Neuron (in vitro differentiated cells): ENCODE results near the gene YJEFN3.

ENCODE experiments used
- H2AFZ ChIP-seq: one replicate; pipeline ENCODE4 v1.6.1; 2013; ENCODE audit warnings: low read depth, mild to moderate bottlenecking, inconsistent platforms, low read length, moderate library complexity
- H3K27me3 ChIP-seq: one replicate; pipeline ENCODE4 v1.6.1; 2013; ENCODE audit warnings: low read length; ENCODE audit not compliant: insufficient read depth
- H3K36me3 ChIP-seq: one replicate; pipeline ENCODE4 v1.6.1; 2013; ENCODE audit warnings: low read length; ENCODE audit not compliant: insufficient read depth
- H3K4me1 ChIP-seq: one replicate; pipeline ENCODE4 v1.6.1; 2013; ENCODE audit warnings: low read length; ENCODE audit not compliant: insufficient read depth
- H3K4me3 ChIP-seq: 2 replicates; pipeline ENCODE4 v1.5.1; 2013; ENCODE audit warnings: mild to moderate bottlenecking, low read length, moderate library complexity
- H3K9me3 ChIP-seq: one replicate; pipeline ENCODE4 v1.6.1; 2013; ENCODE audit warnings: low read length

YJEFN3 gene

GRCh38 chr19:19517235-19517619 is 11.5 kb upstream of the YJEFN3 start:
- peaks cover 23% of the 10 kb centered on the region for H3K36me3 ChIP-seq
- peaks cover 12% of the 10 kb centered on the region for H3K4me1 ChIP-seq
- H3K27me3 ChIP-seq: no peaks in the 10 kb centered on the region
- H2AFZ ChIP-seq: no peak overlapping the region
- peaks cover 6% of the 10 kb centered on the region for H3K9me3 ChIP-seq
- peak overlapping the region; percentile 94 for H3K4me3 ChIP-seq

- Histone ChIP-seq H3K27me3 (no peaks in the 10 kb centered on the region), H3K4me1 (peaks cover 13% of the 10 kb centered on the region), H2AFZ (no peak overlapping the region), H3K4me3 (no peak overlapping the region), H3K9me3 (peaks cover 3% of the 10 kb centered on the region), H3K36me3 (peaks cover 42% of the 10 kb centered on the region)
These were observed 7.7 kb upstream of the YJEFN3 start for GRCh38 chr19:19520989-19521388.

- peaks cover 54% of the 10 kb centered on the region for H3K36me3 ChIP-seq
- no peak overlapping the region for H2AFZ ChIP-seq
- peaks cover 16% of the 10 kb centered on the region for H3K4me1 ChIP-seq
- no peaks in the 10 kb centered on the region for H3K27me3 ChIP-seq
- no peak overlapping the region for H3K4me3 ChIP-seq
- peaks cover 3% of the 10 kb centered on the region for H3K9me3 ChIP-seq
These were observed 5.5 kb upstream of the YJEFN3 start for GRCh38 chr19:19523177-19523576.

- H2AFZ ChIP-seq: no peak overlapping the region
- peaks cover 3% of the 10 kb centered on the region for H3K9me3 ChIP-seq
- no peaks in the 10 kb centered on the region for H3K27me3 ChIP-seq
- H3K36me3 ChIP-seq: peaks cover 60% of the 10 kb centered on the region
- H3K4me3 ChIP-seq: no peak overlapping the region
- H3K4me1 ChIP-seq: peaks cover 16% of the 10 kb centered on the region
These were observed 4.7 kb upstream of the YJEFN3 start for GRCh38 chr19:19524053-19524452.

- Histone ChIP-seq H3K9me3 (no peaks in the 10 kb centered on the region), H3K27me3 (no peaks in the 10 kb centered on the region), H3K4me1 (peaks cover 16% of the 10 kb centered on the region), H3K36me3 (peaks cover 53% of the 10 kb centered on the region), H3K4me3 (no peak overlapping the region), H2AFZ (no peak overlapping the region)
These were observed 2.9 kb upstream of the YJEFN3 start for GRCh38 chr19:19525611-19526380.

GRCh38 chr19:19526581-19527370 is 1.9 kb upstream of the YJEFN3 start:
- no peaks in the 10 kb centered on the region for H3K9me3 ChIP-seq
- H3K4me3 ChIP-seq: no peak overlapping the region
- no peaks in the 10 kb centered on the region for H3K27me3 ChIP-seq
- H3K4me1 ChIP-seq: peaks cover 16% of the 10 kb centered on the region
- H2AFZ ChIP-seq: no peak overlapping the region
- peaks cover 55% of the 10 kb centered on the region for H3K36me3 ChIP-seq

GRCh38 chr19:19527371-19527656 is 1.4 kb upstream of the YJEFN3 start:
- H3K36me3 ChIP-seq: peaks cover 58% of the 10 kb centered on the region

GRCh38 chr19:19527674-19528625 is 761 bp upstream of the YJEFN3 start:
- no peak overlapping the region for H2AFZ ChIP-seq
- H3K4me3 ChIP-seq: no peak overlapping the region
- H3K9me3 ChIP-seq: no peaks in the 10 kb centered on the region
- H3K36me3 ChIP-seq: peaks cover 55% of the 10 kb centered on the region
- H3K27me3 ChIP-seq: no peaks in the 10 kb centered on the region
- H3K4me1 ChIP-seq: peaks cover 16% of the 10 kb centered on the region

More at GRCh38 chr19:19527371-19527656, 1.4 kb upstream of the YJEFN3 start:
- Histone ChIP-seq H3K27me3 (no peaks in the 10 kb centered on the region), H3K4me3 (no peak overlapping the region), H3K9me3 (no peaks in the 10 kb centered on the region), H3K4me1 (peaks cover 16% of the 10 kb centered on the region), H2AFZ (no peak overlapping the region)

GRCh38 chr19:19529783-19530422 is 1.2 kb downstream of the YJEFN3 start:
- H3K36me3 ChIP-seq: peaks cover 43% of the 10 kb centered on the region
- H3K4me1 ChIP-seq: peaks cover 16% of the 10 kb centered on the region
- no peak overlapping the region for H2AFZ ChIP-seq
- no peaks in the 10 kb centered on the region for H3K27me3 ChIP-seq
- H3K9me3 ChIP-seq: no peaks in the 10 kb centered on the region
- H3K4me3 ChIP-seq: no peak overlapping the region

- Histone ChIP-seq H3K4me1 (peaks cover 13% of the 10 kb centered on the region), H3K36me3 (peaks cover 43% of the 10 kb centered on the region), H2AFZ (no peak overlapping the region), H3K27me3 (no peaks in the 10 kb centered on the region), H3K4me3 (no peak overlapping the region), H3K9me3 (no peaks in the 10 kb centered on the region)
These were observed 1.7 kb downstream of the YJEFN3 start for GRCh38 chr19:19530423-19530804.

- Histone ChIP-seq H2AFZ (no peak overlapping the region), H3K27me3 (no peaks in the 10 kb centered on the region), H3K9me3 (no peaks in the 10 kb centered on the region), H3K36me3 (peaks cover 39% of the 10 kb centered on the region), H3K4me3 (no peak overlapping the region), H3K4me1 (peaks cover 10% of the 10 kb centered on the region)
These were observed 2.2 kb downstream of the YJEFN3 start for GRCh38 chr19:19530889-19531288.

- no peaks in the 10 kb centered on the region for H3K9me3 ChIP-seq
- H3K4me3 ChIP-seq: no peak overlapping the region
- H3K4me1 ChIP-seq: no peaks in the 10 kb centered on the region
- H3K36me3 ChIP-seq: peaks cover 31% of the 10 kb centered on the region
- no peaks in the 10 kb centered on the region for H3K27me3 ChIP-seq
- H2AFZ ChIP-seq: no peak overlapping the region
These were observed 3.5 kb downstream of the YJEFN3 start for GRCh38 chr19:19531951-19532805.
